Stimulated activated CD8-positive, alpha-beta memory T cell treated with anti-CD3 and anti-CD28 coated beads, Interleukin-15, amount 100 ng/mL, for 48 hours (primary cell): ENCODE results near the gene BEST3.

ENCODE experiments used
- DNase-seq, 2 donors: peaks; one replicate each; pipeline ENCODE4 v3.0.0-alpha.2; 2020; ENCODE audit warnings: low read depth in 2 of 2

The BEST3 gene

DNA sequence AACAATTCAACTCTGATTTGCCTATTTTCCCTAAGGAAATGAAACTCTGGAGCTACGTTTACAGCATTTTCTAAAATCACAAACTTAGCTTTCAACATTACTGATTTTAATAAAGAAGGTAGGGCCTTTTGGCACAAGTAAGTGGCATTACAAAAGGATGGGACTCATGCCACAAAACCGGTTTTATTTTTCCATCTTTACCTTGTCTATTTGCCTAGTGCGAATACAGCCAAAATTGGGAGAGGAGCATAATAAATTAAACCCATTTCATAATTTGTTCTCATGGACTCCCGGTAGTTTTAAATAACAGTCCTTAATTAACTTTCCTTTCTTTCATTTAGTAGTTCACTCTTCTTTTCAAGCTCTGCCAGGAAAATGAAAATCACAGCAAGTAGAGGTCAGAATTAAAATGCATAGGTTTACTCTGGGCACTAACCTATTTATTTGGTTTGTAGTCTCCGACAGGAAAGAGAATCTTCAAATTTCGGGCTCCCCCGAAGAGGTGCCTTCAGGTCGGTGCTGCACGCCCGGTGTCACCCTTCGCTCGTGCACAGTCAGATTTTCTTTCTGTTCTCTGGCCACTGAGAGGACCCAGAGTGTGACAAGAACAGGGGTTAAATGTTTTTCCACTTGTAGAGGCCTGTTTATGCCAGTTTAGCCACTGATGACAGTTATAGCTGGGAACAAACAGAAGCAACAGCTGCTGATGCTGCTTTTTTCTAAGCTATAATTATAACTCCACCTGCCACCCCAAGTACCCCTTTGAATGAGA, at the start of gene BEST3:
Gene BEST3 (minus strand): TSS at position 535 of the 772 bp plus-strand sequence. CDS start 1,505 bp downstream, outside the sequence.
- DNase-seq: no peak

DNA sequence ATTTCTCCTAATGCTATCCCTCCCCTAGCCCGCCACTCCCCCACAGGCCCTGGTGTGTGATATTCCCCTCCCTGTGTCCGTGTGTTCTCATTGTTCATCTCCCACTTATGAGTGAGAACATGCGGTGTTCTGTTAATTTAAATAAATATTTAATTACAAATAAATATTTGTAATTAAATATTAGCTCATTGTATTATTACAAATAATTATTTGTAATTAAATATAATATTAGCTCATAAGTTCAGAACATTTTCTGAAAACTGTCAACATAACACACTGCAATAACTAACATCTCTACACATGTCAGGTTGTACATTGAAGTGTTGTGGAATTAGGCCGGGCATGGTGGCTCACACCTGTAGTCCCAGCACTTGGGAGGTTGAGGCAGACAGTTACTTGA, 45.0 kb upstream of the BEST3 start:
- no peak for DNase-seq

GRCh38 chr12:69739287-69740191, 40.4 kb upstream of the BEST3 start:
- peak; percentile 38 to 48 for DNase-seq

GRCh38 chr12:69738351-69739286, 39.5 kb upstream of the BEST3 start, which contains the start of gene RAB3IP:
Gene RAB3IP (plus strand): TSS chr12:69738860. CDS start chr12:69755409, 16,549 bp downstream.
- peak; percentile 88 to 90 for DNase-seq

DNA sequence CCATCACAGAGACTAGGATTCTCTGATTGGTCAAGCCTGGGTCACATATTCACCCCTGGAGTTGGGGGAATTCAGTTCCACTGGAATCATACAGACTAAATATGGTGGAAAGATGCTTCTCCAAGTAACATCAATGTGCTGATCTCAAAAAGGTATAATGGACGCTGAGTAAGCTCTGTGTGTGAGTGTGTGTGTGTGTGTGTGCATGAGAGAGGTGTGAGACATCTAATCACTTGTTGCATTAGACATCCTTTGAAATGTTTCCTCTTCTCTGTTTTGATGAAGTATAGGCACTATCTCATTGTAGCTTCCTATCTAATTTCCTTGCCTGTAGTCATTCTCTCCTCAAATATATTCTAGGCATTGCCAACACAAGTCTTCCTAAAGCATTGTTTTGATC, 34.5 kb upstream of the BEST3 start:
- DNase-seq: no peak

GRCh38 chr12:69732088-69732487, 33.0 kb upstream of the BEST3 start:
- no peak for DNase-seq

DNA sequence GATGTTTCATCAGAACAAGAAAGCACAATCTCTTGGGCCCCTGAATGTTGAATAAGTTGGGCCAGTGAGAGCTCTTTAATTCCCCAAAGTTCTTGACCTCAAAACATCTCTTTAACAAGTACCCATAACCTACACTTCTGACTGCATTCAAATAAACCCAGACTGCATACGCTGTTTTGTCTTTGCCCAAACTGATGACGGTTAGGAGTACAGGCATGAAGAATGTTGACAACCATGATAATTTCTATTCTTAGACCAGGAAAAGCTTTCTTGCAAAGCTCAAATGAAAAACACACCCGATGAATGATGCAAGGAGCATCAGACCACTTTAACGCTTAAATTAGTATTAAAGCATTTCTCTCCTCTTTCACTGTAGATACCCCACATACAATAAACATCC, 27.8 kb upstream of the BEST3 start:
- no peak for DNase-seq

DNA sequence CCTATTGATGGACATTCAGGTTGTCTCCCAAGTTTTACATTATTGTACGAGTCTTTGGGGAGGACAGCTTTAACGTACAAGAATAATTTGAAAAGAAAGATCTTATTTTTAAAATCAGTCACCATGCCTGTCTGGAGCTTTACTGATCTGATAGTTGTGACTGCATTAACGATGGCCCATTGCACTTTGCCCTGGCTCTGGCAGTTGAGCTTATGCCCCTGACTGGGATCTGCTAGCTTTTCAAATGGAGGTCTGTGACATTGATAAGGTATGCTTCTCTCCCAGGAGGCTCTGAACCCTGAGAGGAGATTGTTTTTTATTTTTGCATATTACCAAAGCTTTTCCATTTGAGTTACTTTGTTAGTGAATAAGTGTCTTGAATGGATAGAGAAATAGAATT, 21.6 kb upstream of the BEST3 start:
- no peak for DNase-seq

GRCh38 chr12:69719336-69720316, 20.5 kb upstream of the BEST3 start:
- DNase-seq: no peak

DNA sequence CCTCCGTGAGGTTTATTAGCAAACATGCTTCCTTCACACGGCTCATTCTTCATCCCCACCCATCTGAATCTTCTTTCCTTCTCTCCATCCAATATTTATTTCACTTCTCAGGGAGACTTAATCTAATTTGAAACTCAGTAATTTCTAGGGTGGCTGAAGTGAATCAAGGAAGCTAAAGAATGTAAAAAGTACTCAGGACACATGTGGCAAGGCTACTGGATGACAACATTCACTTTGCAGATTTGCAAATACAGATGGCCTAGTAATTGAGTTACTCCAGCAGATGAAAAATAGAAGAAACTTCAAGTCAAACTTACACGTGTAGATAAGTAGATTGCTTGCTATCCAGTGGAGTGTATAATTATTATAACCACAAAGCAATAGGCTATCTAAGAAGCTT, 15.4 kb upstream of the BEST3 start:
- no peak for DNase-seq

DNA sequence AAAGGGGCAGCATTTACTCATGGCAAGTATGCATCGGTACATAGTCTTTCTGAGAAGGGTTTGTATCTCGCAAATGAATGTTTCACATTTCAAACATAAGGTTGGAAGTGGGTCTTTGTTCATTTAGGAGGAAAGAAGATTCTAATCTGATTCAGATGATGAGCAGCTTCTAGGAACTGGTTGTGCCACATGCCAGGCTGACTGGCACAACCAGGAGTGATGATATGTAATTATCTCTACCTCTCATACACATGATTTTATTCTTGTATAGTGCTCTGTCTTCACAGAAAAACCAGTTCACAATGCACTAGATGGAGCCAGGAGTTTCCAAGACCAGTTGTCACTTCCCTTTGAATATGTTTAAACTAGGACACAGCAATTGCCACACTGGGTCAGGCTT, 13.7 kb upstream of the BEST3 start:
- DNase-seq: no peak

DNA sequence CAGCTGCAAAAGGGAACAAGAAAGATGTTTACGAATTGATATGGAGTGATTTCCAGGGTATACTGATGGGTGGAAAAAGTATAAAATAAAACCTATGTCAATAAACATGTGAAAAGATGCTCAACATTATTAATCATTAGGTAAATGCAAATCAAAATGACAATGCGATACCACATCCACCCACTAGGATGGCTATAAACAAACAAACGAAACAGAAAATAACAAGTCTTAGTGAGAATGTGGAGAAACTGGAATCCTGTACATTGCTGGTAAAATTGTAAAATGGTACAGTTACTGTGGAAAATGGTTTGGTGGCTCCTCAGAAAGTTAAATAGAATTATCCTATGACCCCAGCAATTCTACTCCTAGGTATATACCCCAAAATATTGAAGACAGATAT, 9.5 kb upstream of the BEST3 start:
- no peak for DNase-seq

DNA sequence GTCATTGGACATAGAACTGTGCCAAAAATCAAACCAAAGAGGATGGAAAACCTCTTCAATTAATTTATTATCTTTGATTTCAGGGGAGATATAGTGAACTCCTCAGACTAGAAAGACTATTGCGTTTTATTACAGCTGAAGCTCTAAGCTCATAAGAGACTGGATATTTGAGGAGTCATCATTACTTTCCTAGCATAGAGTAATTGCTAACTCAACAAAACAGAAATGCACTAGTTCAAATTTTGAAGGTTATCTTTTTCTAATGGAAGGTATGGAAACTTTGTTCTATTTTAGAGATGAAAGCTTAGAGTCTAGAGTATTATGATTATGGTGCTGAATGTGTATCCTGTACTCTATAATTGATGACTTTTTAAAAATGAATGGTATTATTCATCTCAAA, 5.3 kb upstream of the BEST3 start:
- no peak for DNase-seq

DNA sequence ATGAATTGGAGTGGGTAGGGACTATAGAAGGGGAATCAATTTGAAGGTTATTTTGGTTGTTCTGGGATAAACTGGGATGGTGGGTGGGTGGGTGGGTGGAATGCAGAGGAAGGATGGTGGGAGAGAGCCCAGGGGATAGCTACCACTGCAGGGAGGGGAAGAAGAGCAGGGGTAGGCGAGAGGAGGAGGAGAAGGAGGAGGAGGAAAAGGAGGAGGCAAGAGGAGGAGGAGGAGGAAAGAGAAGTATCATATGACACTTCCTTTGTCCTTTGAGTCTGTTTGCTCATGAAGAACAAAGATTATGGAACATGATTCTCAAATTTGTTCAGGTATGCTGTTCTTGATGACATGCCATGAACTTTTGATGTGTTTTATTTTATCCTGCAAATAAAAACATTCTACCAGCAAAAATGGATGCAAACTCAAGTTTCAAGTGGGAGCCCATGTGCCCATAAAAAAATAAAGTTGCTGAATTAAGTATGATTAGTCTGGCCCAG, 4.1 kb upstream of the BEST3 start:
- DNase-seq: no peak

- DNase-seq: no peak
Observed at GRCh38 chr12:69701826-69702225, 2.7 kb upstream of the BEST3 start.

DNA sequence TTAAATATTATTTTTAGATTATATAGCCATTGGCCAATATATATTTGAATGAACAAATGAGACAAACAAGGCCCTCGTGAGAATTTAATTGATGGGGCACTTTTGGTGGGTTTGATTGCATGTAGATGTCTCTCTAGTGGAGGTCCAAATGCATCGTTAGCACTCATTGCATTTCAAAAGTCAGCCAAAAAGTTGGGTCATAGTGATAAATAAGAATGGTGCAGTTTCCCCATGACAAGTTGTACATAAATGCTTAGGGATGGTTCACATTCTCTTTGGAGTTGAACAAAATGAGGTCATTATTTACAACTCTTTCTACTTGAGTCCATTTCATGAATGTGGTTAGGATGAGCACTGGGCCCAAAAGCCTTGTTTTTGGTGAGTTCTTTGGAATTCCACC, 1.0 kb downstream of the BEST3 start:
- no peak for DNase-seq

DNA sequence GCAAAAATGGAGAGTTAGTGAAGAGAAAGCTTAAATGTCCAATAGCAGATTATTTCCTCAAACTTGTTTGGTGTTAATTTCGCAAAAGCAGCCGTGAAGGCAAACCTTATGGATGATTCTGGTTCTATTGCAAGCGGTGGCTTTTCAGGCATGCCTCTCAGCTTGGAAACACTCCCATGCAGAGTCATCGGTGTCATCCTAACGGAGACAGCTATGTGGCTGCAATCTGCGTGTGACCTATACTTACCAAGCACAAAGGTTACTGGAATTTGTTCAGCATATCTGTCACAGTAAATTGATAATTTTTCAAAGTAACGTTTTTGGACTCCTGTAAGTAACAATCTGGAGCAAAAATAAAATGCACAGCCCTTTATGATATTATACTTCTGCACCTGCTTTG, 5.0 kb downstream of the BEST3 start:
- no peak for DNase-seq

DNA sequence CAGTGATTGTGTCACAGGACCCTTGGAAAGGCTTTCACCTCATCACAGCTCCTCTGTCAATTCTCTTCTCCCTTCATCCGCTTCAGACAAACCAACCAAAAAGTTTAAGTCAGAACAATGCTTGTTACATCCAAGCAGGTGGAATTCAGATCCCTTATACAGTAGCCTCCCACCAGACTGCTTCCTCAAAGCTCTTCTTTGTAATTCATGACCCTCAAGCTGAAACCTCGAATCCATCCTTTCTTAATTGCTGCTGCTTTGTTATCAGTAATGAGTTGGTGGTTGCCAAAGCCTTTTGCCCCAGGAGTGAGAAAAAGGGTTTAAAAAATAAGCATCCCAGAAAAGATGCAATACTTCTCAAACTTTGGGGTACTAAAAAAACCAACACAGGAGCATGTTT, 9.5 kb downstream of the BEST3 start:
- DNase-seq: no peak

DNA sequence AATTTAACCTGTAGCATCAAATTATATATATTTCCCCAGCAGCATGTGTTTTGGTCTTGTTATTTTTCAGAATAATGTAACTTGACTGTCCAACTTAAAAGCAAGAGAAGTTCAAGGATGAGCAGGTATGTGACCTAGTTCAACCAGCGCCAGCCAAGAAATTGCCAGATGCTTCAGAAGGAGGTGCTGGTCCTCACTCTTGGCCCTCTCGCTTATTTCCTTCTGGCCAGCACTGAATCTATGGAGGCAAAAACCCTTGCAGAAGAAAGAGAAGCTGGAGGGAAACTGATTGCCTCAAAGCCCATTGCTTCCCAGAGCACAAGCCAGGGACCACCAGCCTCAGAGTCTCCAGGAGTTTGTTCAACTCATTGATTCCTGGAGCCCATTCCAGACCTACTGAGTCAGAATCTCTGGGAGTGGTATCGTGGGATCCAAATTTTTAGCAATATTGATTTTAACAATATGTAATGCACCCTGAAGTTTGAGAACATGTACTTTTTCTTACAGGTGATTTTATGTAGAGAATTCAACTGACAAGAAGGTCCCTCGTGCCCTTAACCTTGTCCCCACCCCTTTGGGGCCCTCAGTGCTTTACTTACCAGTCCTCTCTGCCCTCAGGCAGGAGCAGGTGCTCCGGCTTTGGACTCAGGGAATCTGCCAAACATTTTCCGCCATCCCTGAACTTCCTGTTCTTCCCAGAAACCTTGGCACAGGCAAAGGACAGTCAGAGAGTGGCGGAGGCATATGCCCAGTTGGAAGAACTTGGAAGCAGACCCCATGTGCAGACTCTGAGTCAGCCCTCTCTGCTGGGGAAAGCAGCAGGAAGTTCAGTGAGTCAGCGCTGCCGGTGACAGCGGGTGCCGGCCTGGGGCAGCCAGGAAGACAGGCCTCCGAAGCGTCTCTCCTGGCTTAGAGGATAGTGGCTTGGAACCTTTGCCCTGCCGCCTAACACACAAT, 10.4 kb downstream of the BEST3 start:
- DNase-seq: peak; percentile 5 to 16
